Purkinje cell (primary cell): ENCODE results near the gene SAMD11. TPM values are rescaled to one million over a fixed set of nuclear protein-coding genes. Genes with fewer than 3 reads are reported as not detected.

Experiments
- polyA plus RNA-seq: library from polyadenylated mRNA; unstranded; fragments of >200 nt; fragmentation: Nextera tagmentation; gene quantifications from 2 replicates; pipeline ENCODE4 v1.2.1, GENCODE V29; 2014

Gene SAMD11, protein sequence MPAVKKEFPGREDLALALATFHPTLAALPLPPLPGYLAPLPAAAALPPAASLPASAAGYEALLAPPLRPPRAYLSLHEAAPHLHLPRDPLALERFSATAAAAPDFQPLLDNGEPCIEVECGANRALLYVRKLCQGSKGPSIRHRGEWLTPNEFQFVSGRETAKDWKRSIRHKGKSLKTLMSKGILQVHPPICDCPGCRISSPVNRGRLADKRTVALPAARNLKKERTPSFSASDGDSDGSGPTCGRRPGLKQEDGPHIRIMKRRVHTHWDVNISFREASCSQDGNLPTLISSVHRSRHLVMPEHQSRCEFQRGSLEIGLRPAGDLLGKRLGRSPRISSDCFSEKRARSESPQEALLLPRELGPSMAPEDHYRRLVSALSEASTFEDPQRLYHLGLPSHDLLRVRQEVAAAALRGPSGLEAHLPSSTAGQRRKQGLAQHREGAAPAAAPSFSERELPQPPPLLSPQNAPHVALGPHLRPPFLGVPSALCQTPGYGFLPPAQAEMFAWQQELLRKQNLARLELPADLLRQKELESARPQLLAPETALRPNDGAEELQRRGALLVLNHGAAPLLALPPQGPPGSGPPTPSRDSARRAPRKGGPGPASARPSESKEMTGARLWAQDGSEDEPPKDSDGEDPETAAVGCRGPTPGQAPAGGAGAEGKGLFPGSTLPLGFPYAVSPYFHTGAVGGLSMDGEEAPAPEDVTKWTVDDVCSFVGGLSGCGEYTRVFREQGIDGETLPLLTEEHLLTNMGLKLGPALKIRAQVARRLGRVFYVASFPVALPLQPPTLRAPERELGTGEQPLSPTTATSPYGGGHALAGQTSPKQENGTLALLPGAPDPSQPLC
- 0.13 TPM in 1 of 2 replicates, not detected in the other for polyA plus RNA-seq

DNA sequence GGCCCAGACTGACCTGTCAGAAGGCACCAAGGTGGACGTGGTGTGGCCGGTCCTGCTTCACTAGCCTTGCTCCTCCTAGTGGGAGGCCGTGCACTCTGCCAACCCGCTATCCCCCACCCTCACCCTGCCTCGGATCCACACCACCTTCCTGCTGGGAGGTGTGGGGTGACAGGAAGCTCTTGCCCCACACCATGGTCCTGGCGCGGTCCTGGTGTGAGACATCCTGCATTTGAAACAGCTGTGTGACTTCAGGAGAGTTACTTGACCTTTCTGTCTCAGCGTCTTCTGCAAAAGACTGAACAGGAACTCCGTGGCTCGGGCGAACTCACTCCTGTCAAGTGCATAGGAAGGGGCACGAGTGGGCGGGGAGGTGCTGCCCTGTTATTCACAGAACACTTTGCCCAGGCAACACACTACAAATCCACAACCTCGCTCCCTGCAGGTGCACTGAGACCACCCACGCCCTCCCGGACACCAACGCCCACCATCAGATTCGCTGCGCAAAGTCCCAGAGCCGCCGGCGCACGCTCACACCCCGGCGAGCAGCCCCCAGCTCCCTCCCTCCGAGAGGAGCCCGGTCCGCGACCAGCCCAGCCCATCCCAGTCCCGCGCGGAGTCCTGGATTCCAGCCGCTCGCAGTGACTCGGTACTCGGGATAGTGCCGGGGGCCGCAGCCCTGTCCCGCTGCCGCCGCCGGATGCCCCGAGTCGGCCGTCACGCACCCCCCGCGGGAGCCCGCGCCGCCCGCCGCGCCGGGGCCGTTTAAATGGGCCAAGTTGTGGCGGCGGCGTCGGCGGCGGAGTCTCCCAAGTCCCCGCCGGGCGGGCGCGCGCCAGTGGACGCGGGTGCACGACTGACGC, at the start of gene SAMD11:
Gene SAMD11 (plus strand): TSS at position 793 of the 860 bp plus-strand sequence. CDS start 509 bp downstream, outside the sequence.

DNA sequence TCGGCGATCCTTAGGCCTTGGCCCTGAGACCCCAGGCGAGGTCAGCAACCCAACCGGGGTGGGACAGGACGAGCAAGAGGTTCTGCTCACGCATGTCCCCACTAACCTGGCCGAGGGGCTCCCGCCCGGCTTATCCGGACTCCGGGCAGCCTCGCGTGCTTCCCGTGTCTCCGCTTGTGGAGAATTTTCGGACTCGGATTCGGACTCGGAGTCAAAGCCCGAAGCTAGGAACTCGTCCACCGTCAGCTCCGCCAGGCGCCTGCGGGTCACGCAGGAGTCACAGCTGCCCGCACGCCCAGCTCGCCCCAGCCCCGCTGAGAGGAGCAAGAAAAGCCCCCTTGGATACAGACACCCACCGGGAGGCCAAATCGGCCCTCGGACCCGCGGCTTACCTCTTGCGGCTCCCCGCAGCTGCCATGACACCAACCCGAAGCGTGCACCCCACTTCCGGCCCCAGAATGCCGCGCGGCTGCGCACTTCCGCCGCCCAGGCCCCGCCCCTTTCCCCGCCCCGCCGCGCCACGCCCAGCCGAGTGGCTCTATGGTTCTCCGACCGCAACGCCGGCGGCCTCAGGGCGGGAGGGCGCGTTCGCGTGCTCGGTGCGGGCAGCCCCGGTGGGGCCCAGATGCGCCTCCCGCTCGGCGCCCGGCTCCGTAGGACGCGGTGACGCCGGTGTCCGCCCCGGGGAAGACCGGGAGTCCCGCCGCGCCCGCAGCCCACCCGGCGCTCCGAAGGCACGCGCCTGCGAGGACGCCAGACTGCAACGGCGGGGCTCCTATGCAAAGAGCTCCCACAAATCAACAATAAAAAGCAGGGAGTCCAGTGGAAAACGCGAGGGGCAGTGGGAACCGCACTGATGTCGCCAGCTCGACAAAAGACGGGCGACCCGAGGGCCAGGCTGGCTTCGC, 35.4 kb downstream of the SAMD11 start, which contains the start of gene NOC2L:
Gene NOC2L (minus strand): TSS at position 434 of the 908 bp plus-strand sequence. CDS start 16 bp downstream, at position 418.

DNA sequence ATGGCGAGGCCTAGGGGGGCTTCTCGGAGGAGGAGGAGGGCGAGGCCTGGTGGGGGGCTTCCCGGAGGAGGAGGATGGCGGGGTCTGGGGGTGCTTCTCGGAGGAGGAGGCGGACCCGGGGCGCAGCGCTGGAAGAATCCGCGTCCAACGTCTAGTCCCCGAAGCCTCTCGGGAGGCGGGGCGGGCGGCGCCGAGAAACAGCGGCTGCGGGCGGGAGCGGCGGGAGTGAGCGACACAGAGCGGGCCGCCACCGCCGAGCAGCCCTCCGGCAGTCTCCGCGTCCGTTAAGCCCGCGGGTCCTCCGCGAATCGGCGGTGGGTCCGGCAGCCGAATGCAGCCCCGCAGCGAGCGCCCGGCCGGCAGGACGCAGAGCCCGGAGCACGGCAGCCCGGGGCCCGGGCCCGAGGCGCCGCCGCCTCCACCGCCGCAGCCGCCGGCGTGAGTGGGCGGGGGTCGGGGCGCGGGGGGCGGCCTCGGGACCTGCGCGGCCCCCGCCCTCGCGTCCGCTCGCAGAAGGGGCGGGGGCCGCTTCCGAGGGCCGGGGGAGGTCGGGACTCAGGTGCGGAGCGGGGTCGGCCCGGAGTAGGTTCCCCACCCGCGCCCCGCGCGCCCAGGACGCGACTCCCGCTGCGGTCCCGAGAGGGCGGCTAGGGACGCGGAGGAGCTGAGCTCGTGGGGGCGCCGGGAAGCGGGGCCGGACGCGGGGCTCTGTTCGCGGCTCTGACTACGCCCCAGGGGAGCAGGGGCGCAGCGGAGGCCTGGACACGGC, 36.8 kb downstream of the SAMD11 start, which contains the start of gene KLHL17:
Gene KLHL17 (plus strand): TSS at position 222 of the 769 bp plus-strand sequence. CDS start 110 bp downstream, at position 332.

DNA sequence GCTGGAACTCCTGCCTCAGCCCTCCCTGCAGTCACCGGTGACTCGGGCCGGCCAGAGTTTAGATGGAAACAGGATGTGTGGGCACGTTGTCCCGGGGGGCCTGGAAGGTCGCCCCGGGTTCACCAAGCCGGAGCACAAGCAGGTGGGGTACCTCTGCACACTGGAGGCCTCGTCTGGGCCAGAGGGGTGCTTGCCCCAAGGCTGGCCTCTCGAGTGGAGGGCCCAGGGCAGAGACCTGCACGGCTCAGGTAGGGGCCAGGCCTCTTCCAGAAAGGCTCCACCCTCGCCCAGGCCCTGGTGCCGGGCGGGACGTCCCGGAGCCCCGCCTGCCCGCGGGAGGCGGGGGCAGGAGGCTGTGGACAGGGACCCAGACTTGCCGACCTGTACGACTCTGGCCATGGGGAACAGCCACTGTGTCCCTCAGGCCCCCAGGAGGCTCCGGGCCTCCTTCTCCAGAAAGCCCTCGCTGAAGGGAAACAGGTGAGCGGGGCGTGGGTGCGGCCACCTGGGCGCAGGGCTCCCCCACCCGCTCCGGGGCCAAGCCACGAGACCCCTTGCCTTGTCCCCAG, 42.5 kb downstream of the SAMD11 start, which contains the start of gene PLEKHN1:
Gene PLEKHN1 (plus strand): TSS at position 348 of the 569 bp plus-strand sequence. CDS start 50 bp downstream, at position 398.

DNA sequence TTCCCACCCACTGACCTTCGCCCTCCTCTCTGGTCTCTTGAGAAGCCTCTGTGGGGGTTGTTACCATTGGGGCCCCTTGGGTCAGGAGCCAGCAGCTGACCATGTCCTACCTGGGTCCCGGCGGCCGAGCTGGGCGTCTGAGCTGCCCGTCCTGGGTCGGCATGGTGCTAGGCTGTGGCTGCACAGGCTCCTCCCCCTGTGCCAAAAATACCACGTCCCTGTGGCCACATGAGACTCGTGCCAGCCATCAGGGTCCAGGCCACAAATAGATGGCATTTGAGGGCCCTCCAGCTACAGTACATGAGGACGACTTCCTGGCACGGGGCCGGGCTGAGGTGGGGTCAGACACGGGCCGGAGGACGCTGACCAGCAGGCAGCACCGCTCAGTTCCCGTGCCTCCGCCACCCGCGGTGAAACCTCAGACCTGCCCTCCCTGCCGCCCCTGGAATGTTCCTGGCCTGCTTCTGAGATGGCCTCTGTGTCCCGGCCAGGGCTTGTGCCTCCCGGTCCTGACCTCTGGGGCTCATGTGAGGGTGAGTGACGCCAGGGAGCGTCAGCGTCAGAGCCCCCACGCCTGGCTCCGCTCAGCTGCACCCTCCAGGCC, 58.3 kb downstream of the SAMD11 start, which contains the start of gene PERM1:
Gene PERM1 (minus strand): TSS at position 139 of the 604 bp plus-strand sequence. CDS start 1,064 bp downstream, outside the sequence.

Other genes with a start within 250 kb of the SAMD11 start
- not detected in 2 replicates for gene OR4F16, start 237.3 kb upstream of the SAMD11 start, polyA plus RNA-seq
- 2.5 and 8.2 TPM in 2 replicates for gene NOC2L, start 35.3 kb downstream of the SAMD11 start, polyA plus RNA-seq
- gene KLHL17, start 36.7 kb downstream of the SAMD11 start, polyA plus RNA-seq = 0.67 and 1.1 TPM in 2 replicates
- not detected in 2 replicates for gene PLEKHN1, start 42.6 kb downstream of the SAMD11 start, polyA plus RNA-seq
- not detected in 2 replicates for gene PERM1, start 58.2 kb downstream of the SAMD11 start, polyA plus RNA-seq
- not detected in 2 replicates for gene HES4, start 76.2 kb downstream of the SAMD11 start, polyA plus RNA-seq
- 11.3 and 18.9 TPM in 2 replicates for gene ISG15, start 89.6 kb downstream of the SAMD11 start, polyA plus RNA-seq
- 0.13 TPM in 1 of 2 replicates, not detected in the other for gene AGRN, start 96.2 kb downstream of the SAMD11 start, polyA plus RNA-seq
- not detected in 2 replicates for gene RNF223, start 150.4 kb downstream of the SAMD11 start, polyA plus RNA-seq
- 0.26 TPM in 1 of 2 replicates, not detected in the other for gene C1orf159, start 192.2 kb downstream of the SAMD11 start, polyA plus RNA-seq
- not detected in 2 replicates for gene TTLL10, start 250.0 kb downstream of the SAMD11 start, polyA plus RNA-seq